ENCODE data around the gene TBX4. TPM values are rescaled to one million over a fixed set of nuclear protein-coding genes. Genes with fewer than 3 reads are reported as not detected.
"Not testable (repeated sequence)": the region's sequence is repeated elsewhere in the genome, so short reads cannot be mapped to it uniquely, and the experiment has no call there.

TBX4 gene
- total RNA-seq, 2 donors from 2014 or later = not detected

DNA sequence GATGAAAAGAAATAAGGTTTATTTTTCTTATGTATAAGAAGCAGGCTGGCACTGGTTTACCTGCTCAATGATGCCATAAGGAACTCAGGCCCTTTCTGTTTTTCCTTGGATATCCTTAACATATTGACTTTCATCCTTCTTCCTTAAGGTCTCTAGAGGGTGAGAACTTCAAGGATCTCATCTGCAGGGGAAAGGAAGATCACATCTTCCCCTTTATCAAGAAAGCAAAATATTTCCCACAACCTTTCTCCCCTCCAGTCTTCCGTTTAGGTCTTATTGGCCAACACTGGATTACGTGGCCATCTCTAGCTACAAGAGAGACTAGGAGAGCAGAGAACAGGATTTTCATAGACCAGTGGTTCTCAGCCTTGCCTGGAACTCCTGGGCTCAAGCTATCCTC lies 4.2 kb upstream of the TBX4 start:
- intact Hi-C loops (cut with DNase I) = no loop called here
- ATAC-seq (no peak), DNase-seq (no peak)

DNA sequence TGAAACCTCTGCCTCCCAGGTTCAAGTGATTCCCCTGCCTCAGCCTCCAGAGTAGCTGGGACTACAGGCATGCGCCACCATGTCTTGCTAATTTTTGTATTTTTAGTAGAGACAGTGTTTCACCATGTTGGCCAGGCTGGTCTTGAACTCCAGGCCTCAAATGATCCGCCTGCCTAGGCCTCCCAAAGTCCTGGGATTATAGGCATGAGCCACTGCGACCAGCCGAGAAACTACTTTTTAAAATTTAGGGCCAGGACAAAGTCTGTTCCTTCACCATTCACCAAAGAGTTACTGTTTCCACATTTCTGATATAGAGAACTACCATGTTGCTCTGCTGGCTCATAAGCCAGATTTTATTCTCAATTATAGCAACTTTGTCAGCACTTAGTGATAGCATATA lies 3.1 kb upstream of the TBX4 start:
- intact Hi-C loops (cut with DNase I); ATAC-seq; DNase-seq: not testable (repeated sequence)

DNA sequence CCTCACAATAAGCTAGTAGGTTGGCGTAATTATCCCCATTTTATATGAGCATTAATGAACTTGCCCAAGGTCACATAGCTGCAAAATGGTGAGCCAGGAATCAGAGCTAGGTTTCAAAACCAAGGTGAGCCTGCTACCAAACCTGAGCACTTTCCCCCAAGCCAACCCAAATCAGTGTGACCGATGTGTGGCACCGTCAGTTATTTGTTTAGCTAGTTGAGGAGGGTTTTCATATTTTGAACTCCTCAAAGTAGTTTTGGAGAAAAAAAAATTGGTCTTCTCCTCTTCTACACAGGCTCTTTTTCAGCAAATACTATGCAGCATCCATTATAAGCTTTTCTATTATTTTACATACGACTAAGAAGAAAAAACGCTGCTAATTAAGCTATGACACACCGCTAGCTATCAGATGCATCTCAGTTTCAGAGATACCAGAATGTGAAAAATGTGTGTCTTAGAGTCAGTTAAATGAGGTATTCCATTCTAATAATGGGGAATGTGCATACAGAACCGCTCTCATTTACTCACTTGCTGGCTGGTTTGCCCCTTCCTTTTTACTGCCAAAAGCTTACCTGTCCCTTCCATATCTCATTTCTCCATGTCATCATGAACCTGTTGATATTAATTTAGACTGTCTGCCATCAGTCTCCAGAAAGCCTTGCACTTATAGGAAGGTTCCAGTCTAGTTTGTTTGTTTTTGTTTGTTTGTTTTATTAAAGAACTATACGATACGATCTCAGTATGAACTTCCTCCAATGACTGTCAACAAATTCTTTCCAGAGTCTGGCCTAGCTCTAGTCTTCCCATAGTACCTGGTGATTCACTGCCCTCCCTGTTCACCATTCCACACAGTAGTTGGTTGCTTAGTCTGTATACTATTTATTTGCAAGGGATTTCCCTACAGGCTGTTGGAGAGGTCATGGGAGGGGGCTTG lies 2.2 kb upstream of the TBX4 start:
- intact Hi-C loops (cut with DNase I) = no loop called here
- DNase-seq = no peak
- ATAC-seq = no peak

DNA sequence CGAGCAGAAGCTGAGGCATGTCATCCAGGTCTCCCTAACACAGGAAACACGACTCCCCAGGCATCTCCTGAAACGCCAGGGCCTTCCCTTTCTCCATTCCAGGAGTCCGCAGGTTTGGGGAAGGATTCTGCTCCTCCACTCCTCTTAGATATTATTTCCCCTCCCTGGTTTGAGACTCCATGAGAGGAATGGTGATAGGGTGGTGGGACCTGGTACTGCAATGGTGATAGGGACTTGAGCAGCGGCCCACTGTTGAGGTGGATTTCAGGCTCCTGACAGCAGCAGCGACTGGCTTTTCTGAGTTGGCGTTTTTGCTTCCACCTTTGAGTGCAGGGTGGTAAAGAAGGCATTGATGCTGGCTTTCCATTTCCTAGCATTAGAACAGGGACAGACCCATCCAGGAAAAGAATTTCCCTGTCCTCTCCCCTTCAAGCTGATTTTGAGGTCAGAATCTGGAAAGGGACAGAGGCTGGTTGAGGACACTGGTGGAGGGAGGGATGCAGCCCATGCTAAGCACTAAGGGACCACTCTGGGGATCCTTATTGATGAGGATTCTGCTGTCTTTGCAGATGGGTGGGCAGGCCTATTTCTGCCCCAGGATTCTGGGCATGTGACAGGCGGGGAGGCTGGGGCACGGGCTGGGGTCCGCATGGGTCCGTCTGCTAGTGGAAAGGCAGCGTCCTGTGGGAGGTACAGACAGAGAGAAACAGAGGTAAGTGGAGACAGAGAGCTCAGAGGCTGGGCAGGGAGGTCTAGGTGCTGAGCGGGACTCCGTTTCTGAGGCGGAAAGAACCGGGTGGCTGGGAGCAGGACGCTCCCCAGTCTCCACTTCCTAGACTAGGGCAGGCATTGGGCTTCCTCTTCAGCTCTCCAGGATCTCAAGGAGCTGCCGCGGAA lies 1.3 kb upstream of the TBX4 start:
- DNase-seq = no peak
- no peak for ATAC-seq
- intact Hi-C loops (cut with DNase I) = no loop called here

- intact Hi-C loops (cut with DNase I) = no loop called here
- DNase-seq = no peak
- peak; percentile 48 to 49 for ATAC-seq
Observed at GRCh38 chr17:61451538-61452300, 503 bp upstream of the TBX4 start.

DNA sequence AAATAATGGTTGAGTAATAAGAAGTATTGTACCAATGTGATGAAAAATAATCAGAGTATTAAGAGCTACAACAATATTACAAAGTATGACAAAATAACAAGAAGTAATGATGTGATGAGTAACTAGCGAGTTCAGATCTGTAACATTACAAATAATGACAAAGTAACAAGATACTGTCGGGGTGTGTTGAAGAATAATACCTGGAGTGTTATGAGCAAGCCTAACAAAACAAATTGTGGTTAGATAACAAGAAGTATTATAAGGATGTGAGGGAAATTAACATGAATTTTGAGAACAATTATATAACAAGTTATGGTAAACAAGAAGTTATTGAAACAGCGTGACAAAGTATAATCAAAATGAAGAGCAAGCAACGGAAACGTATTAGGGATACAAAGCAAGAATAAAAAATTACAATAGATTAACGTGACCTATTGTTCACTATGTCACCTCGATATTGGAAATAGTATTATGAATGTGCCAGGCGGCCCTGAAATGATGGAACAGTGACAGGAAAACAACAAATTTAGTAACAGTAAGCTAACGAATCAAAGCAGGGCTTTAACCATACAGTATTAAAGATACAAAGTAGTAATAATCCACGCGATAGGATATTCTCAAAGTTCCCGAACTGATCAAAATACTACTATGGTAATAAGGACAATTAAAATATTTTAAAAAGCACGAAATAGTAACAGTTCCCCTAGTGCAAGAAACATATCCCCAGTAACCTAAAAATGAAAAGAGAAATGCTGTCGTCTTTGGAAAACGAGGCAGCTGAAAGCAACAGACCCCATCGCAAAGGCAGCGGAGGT lies 1.6 kb downstream of the TBX4 start:
- ATAC-seq = no peak
- no peak for DNase-seq
- intact Hi-C loops (cut with DNase I) = no loop called here

DNA sequence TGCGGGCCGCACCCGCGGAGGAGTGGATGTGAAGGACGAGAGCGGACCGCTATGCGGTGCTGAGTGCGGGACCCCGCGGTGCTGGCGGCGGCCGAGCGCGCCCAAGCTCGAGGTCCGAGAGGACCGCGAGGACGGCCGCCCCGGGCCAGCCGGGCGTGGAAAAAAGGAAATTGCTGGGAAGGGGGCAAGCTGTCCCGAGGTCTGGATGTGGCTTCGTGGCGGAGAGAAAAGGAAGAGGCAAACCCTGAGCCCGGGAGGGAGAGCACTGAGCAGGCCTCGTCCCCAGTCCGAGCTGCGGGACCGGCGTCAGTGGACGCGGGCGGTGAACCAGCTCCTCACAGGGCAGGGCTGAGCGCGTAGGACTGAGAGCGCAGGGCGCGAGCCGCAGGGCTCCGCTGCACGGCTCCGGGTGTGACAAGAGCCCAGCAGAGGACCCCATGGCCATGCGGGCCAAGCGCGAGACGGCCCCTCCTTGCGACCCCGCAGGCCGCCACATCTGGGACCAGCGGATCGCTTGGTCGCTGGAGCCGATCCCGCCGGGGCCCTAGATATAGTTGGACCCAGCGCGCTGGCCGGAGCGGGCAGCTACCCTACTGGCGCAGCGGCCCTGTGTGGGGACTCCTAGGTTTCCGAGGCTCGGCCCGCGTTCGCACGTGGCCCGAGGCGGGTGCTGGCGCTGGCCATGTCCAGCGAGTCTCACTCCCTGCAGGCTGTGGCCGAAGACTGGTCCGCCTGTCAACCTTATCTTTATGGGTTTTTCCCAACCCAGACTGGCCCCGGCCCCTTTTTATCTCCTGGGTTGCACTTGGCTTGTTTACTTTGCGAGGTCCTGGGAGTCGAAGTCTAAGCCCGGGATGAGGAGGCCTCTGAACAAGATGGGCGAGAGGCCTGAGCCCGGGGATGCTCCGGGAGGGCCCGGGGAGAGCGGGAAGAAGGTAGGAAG lies 2.4 kb downstream of the TBX4 start:
- intact Hi-C loops (cut with DNase I) = no loop called here
- DNase-seq = no peak
- no peak for ATAC-seq

GRCh38 chr17:61455324-61456060 lies 3.3 kb downstream of the TBX4 start:
- DNase-seq = no peak
- intact Hi-C loops (cut with DNase I) = loop anchor here in 1 of 2 donors (2.0 kb wide), 1 partner anchor 33 kb away; no protein-coding TSS in a partner anchor
- no peak for ATAC-seq

- ATAC-seq (no peak), DNase-seq (no peak)
- intact Hi-C loops (cut with DNase I) = loop anchor here in 1 of 2 donors (2.0 kb wide), 1 partner anchor 33 kb away; no protein-coding TSS in a partner anchor
Observed at GRCh38 chr17:61456061-61456681, 3.9 kb downstream of the TBX4 start.

- intact Hi-C loops (cut with DNase I) = loop anchor here in 1 of 2 donors (2.0 kb wide), 1 partner anchor 32 kb away; no protein-coding TSS in a partner anchor
- DNase-seq (no peak), ATAC-seq (no peak)
Observed at GRCh38 chr17:61456688-61457225, 4.5 kb downstream of the TBX4 start.

DNA sequence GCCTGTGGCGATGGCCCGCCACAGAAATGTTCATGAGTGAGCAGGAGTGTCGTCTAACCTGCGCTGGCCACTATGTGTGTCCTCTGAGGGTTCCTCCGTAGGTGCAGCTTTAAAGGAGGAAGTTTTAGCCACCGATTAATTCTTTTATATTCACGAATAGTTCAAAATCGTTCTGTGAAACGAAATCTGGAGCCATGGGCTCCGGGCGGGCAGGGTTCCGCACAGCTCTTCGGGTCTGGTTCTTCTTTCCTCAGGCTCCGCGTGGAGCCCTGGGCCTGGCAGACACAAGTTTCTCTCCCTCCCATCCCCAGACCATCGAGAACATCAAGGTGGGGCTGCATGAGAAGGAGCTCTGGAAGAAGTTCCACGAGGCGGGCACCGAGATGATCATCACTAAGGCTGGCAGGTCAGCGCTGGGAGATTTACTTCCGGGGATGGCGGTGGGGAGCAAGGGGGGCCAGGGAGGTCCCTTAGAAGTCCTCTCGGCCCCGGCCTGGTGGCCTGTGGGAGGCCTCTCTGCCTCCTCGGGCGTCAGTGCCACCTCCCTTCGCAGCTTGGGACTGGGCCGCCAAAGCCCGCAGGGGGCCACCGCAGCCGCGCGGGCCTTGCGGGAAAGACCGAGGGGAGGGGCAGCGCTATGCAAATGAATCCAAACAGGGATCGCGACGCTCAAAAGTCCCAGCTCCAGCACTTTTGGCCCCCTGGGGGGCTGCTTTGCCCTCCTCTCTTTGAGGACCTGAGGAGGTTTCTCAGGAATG lies 5.2 kb downstream of the TBX4 start:
- intact Hi-C loops (cut with DNase I) = loop anchor here in 1 of 2 donors (2.0 kb wide), 1 partner anchor 31 kb away; no protein-coding TSS in a partner anchor
- no peak for DNase-seq

DNA sequence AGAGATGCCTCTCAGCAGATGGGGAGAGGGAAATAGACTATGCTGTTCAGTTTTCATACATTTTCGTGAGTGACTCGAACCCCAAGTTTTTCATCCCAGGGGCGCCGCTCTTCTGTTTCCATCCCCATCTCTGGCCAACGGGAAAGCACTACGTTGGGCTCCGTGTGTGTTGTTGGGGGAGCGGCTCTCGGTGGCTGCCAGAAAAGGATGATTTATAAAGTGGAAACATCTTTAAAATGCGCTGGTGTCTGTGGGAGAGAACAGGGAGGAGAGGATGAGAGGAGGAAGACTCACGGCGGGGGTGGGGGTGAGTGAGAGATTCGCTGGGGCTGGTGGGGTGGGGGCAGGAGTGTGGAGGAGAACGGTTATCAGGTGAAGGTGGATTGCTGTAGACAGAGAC lies 5.8 kb downstream of the TBX4 start:
- DNase-seq = no peak
- intact Hi-C loops (cut with DNase I) = loop anchor here in 1 of 2 donors (2.0 kb wide), 1 partner anchor 31 kb away; no protein-coding TSS in a partner anchor
- ATAC-seq = no peak

More for the DNA sequence above, 5.2 kb downstream of the TBX4 start:
- peak in 1 of 2 donors; percentile 22 for ATAC-seq

- no peak for DNase-seq
- no peak for ATAC-seq
- intact Hi-C loops (cut with DNase I) = no loop called here
Observed at GRCh38 chr17:61458421-61459141, 6.4 kb downstream of the TBX4 start.

GRCh38 chr17:61459142-61459809 lies 7.1 kb downstream of the TBX4 start:
- DNase-seq = no peak
- intact Hi-C loops (cut with DNase I) = no loop called here
- ATAC-seq = no peak
